ENCODE data around the gene PPFIA1.

The PPFIA1 gene

DNA sequence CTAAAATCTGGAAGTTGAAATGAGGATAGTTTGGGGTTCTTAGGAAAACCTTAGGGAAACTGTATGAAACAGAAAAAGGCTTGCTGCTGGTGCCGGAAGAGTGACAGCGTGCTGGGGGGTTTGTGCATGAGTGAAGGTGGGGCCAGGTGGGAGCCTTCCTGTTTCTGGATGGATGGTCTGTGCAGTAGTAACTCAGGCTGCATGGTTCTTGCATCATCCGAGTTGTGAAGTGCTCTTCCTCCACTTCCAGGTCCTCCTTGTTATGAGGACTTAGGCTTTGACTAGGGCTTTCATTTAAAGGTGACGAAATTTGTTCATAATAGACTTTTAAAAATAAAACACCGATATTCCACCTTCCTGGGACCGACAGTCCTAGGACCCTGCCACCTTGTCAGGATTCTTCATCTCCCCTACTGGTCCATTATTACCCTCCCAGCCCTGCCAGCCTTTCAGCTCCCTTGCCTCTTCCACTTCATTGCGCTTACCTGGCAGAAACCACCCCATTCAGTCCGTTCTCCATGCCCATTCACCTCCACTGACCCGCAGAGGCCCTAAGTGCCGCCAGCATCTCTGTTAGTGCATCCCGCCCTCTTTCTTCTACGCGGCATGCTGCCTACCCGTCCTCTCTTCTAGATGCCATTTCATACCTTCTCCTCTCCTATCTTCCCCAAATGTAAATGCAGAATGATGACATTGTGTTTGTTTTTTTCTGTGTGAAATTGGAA, 47.3 kb downstream of the PPFIA1 start:
- Histone ChIP-seq H3K4me2 (ENCODE audit: low read length) (no peak overlapping the region), H3K27me3 (ENCODE audit: control insufficient read depth, insufficient read depth, low read length) (no peaks in the 10 kb centered on the region), H2AFZ (no peak overlapping the region), H3K4me3 (ENCODE audit: low read depth, low read length) (no peak overlapping the region), H3K79me2 (no peaks in the 10 kb centered on the region), H3K36me3 (ENCODE audit: control insufficient read depth, insufficient read depth, low read length) (no peaks in the 10 kb centered on the region), H3K4me1 (no peaks in the 10 kb centered on the region), H3K9me3 (ENCODE audit: control insufficient read depth, low read length) (no peaks in the 10 kb centered on the region), H3K9ac (no peak overlapping the region), H3K27ac (no peak overlapping the region)
- TF ChIP-seq, protein P1, sequence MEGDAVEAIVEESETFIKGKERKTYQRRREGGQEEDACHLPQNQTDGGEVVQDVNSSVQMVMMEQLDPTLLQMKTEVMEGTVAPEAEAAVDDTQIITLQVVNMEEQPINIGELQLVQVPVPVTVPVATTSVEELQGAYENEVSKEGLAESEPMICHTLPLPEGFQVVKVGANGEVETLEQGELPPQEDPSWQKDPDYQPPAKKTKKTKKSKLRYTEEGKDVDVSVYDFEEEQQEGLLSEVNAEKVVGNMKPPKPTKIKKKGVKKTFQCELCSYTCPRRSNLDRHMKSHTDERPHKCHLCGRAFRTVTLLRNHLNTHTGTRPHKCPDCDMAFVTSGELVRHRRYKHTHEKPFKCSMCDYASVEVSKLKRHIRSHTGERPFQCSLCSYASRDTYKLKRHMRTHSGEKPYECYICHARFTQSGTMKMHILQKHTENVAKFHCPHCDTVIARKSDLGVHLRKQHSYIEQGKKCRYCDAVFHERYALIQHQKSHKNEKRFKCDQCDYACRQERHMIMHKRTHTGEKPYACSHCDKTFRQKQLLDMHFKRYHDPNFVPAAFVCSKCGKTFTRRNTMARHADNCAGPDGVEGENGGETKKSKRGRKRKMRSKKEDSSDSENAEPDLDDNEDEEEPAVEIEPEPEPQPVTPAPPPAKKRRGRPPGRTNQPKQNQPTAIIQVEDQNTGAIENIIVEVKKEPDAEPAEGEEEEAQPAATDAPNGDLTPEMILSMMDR (IDR thresholded peaks at IDR 0.05), result no peak

DNA sequence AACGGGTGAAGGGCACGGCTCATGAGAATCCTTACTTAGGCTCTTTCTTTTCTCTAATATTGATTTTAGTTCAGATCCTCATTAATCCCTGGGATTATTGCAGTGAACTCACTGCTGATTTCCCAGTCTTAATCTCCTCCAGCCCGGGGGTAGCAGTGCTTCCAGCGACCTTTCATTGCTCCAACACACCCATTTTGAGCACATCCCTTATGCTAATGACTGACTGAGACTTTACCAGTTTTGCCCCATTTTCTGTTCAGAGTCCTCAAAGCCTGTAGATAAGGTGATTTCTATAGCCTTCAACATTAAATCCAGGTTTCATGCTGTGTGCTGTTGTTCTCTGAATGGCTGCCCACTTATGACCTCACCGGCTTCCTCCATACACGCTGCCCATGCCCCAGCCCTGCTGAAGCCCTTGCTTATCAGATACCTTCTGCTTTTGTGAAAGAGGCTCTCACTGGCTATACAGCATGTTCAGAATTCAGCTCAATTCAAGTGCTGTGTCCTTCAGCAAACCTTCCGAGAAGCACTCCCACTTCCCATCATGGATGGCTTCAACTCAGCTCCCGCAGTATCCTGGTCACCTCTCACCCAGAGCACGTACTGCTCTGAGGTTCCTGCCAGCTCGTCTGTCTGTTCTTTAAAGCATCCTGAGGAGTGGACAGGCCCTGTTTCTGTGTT, 49.0 kb downstream of the PPFIA1 start:
- no peak overlapping the region for H3K4me3 ChIP-seq (ENCODE audit: low read depth, low read length)
- no peaks in the 10 kb centered on the region for H3K79me2 ChIP-seq
- no peak overlapping the region for H3K9ac ChIP-seq
- H3K9me3 ChIP-seq (ENCODE audit: control insufficient read depth, low read length), result no peaks in the 10 kb centered on the region
- H2AFZ ChIP-seq, result no peak overlapping the region
- H3K27ac ChIP-seq, result no peak overlapping the region
- TF ChIP-seq, protein P1 (IDR thresholded peaks at IDR 0.05), result no peak
- H3K4me1 ChIP-seq, result no peaks in the 10 kb centered on the region
- no peaks in the 10 kb centered on the region for H3K27me3 ChIP-seq (ENCODE audit: control insufficient read depth, insufficient read depth, low read length)
- H3K4me2 ChIP-seq (ENCODE audit: low read length), result no peak overlapping the region
- no peaks in the 10 kb centered on the region for H3K36me3 ChIP-seq (ENCODE audit: control insufficient read depth, insufficient read depth, low read length)

- no peak overlapping the region for H3K4me3 ChIP-seq (ENCODE audit: low read depth, low read length)
- no peak overlapping the region for H3K27ac ChIP-seq
Measured at GRCh38 chr11:70322666-70323065, 52.2 kb downstream of the PPFIA1 start.

DNA sequence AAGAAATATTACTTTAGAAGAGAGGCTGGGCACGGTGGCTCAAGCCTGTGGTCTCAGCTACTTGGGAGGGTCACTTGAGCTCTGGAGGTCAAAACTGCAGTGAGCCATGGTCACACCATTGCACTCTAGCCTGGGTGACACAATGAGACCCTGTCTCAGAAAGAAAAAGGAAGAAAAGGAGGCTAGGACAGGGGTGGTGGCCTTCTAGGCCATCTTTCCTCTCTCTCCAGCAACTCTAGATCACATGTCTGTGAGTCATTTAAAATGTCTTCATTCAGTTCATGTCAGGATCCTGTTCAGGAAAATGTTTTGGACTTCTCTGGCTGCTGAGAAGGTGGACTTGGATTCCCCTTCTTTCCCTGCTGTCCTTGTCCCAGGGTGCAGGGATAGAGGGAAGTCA, 53.3 kb downstream of the PPFIA1 start:
- H3K79me2 ChIP-seq, result no peaks in the 10 kb centered on the region
- no peak overlapping the region for H3K4me2 ChIP-seq (ENCODE audit: low read length)
- H3K36me3 ChIP-seq (ENCODE audit: control insufficient read depth, insufficient read depth, low read length), result no peaks in the 10 kb centered on the region
- H2AFZ ChIP-seq, result no peak overlapping the region
- H3K27me3 ChIP-seq (ENCODE audit: control insufficient read depth, insufficient read depth, low read length), result no peaks in the 10 kb centered on the region
- H3K9ac ChIP-seq, result no peak overlapping the region
- no peak overlapping the region for H3K4me3 ChIP-seq (ENCODE audit: low read depth, low read length)
- H3K9me3 ChIP-seq (ENCODE audit: control insufficient read depth, low read length), result no peaks in the 10 kb centered on the region
- peaks cover 4% of the 10 kb centered on the region for H3K4me1 ChIP-seq
- TF ChIP-seq, protein P1 (IDR thresholded peaks at IDR 0.05), result no peak
- H3K27ac ChIP-seq, result no peak overlapping the region

More at GRCh38 chr11:70322666-70323065, 52.2 kb downstream of the PPFIA1 start:
- Histone ChIP-seq H3K27me3 (ENCODE audit: control insufficient read depth, insufficient read depth, low read length) (no peaks in the 10 kb centered on the region), H3K9ac (no peak overlapping the region), H2AFZ (no peak overlapping the region), H3K36me3 (ENCODE audit: control insufficient read depth, insufficient read depth, low read length) (no peaks in the 10 kb centered on the region), H3K9me3 (ENCODE audit: control insufficient read depth, low read length) (no peaks in the 10 kb centered on the region), H3K4me1 (peaks cover 4% of the 10 kb centered on the region), H3K79me2 (no peaks in the 10 kb centered on the region), H3K4me2 (ENCODE audit: low read length) (no peak overlapping the region)
- TF ChIP-seq, protein P1 (IDR thresholded peaks at IDR 0.05), result no peak
